ENCODE results near the gene COPRS. TPM values are rescaled to one million over a fixed set of nuclear protein-coding genes. Genes with fewer than 3 reads are reported as not detected.
"Not testable (repeated sequence)": the region's sequence is repeated elsewhere in the genome, so short reads cannot be mapped to it uniquely, and the experiment has no call there.

COPRS gene
- total RNA-seq, 1 donor from 2014 or later = 21.9 TPM

DNA sequence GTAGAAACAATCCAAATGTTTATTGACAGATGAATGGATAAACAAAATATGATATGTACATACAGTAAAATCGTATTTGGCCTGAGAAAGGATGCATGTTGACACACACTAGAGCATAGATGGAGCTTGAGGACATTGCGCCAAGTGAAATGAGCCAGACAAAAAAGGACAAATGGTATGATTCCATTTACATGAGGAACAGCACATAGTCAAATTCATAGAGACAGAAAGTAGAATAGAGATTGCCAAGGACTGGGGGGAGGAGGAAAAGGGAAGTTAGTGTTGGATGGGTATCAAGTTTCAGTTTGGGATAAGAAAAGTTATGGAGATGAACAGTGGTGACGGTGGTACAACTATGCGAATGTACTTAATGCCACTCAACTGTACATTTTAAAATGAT lies 47.9 kb downstream of the COPRS start:
- intact Hi-C loops (cut with micrococcal nuclease) = no loop called here

DNA sequence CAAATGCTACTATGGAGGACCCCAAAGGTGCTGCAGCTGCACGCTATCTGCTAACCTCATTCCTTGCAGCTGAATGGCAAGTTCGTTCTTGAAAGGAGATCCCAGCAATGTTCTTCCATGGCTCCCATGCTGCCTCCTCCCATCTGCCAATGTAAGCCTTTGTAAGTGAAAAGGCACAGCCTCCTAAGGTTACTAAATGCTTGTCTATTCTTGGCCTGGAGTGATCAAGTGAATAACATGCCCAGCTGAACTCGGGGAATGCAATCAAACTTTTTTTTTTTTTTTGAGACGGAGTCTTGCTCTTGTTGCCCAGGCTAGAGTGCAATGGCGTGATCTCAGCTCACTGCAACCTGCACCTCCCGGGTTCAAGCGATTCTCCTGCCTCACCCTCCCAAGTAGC lies 49.2 kb downstream of the COPRS start:
- intact Hi-C loops (cut with micrococcal nuclease) = not testable (repeated sequence)

DNA sequence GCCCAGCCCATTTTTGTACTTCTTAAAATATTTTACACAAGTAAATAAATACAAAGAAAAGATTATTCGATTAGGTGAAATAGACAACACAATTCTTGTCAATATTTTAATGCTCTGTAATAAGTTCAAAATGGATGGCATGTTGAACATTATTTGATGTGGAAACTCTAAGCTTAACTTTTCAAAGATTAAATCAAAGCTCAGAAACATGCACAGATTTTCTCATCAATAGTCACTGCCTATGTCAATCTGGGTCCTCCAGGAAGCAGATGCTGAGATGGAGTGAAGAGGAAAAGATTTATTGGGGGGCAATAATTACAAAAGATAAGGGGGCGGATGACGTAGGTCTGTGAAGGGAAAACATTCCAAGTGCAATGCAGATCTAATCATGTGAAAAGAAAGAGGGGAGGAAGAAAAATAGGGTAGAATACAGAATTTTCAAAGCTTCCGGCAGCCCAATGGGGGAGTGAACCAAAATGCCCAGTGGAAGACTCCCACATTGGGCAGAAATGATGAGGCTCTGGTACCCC lies 50.5 kb downstream of the COPRS start:
- intact Hi-C loops (cut with micrococcal nuclease) = no loop called here

DNA sequence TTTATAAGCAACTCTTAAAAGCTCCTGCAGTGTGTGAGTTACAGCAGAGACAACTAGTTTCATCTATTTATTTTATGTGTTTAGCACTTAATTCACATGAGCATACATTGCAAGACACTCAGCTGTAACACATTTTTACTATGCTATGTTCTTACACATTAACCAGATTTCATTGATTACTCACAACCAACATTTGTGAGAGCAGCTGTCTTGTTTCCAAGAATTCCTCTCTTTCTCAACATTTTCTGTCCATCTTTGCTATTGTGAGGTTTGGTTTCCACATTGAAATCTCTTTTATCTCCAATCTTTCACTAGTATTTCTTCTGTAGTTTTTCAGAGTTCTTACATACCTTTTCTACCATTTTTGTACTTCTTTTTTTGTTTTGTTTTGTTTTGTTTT lies 51.2 kb downstream of the COPRS start:
- intact Hi-C loops (cut with micrococcal nuclease) = no loop called here

DNA sequence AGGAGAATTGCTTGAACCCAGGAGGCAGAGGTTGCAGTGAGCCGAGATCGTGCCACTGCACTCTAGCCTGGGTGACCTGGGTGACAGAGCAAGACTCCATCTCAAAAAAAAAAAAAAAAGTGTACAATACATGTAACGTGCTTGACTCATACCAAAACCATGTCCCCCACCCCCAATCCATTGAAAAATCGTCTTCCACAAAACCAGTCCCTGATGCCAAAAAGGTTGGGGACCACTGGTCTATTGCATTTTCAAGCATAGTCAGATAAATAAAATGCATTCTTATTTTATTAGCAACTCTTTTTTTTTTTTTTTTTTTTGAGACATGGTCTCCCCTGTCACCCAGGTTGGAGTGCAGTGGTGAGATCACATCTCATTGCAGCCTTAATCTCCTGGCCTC lies 52.1 kb downstream of the COPRS start:
- intact Hi-C loops (cut with micrococcal nuclease) = no loop called here

DNA sequence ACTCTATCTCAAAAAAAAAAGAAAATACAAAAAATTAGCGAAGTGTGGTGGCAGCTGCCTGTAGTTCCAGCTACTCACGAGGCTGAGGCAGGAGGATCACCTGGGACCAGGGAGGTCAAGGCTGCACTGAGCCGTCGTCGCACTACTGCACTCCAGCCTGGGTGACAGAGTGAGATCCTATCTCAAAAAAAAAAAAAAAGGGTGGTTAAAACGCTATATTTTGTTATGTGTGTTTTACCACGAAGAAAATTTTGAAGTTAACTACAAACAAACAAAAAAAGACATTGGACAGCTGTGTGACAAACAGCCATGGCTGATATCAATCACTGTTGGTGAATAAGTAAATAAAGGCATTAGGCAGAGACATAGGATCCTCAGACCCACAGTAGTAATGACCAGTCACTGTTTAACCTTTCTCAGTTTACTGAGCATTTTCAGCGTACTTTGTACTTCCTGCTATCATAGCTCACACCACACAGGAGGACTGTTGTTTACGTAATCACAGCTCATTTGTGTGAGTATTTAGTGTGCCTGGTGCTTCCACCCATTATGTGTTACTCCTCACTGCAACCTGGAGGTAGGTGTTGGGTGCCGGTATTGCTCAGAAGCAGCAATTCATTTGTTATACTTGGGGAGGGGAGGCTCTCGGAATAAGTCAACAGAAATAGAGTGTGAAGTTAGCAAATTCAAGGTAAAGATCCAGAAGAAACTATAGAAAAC lies 55.4 kb downstream of the COPRS start:
- intact Hi-C loops (cut with micrococcal nuclease) = no loop called here

DNA sequence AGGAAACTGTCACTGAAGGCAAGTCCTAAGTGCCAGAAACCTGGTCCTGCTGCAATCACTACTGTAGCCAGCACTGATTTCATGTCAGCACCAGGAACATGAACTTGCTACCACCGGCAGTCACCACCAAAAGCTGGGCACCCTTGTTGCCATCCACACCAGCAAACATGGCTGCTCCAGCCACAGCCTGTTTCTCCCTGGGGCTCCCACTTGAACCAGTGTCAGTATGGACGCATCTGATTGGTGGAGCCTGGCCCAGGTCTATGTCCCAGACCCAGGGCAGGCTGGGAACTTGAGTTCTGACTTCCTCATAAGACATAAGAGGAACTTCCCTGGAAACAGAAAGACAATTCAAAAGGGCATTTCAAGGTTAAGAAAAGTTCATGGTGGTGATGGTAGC lies 56.5 kb downstream of the COPRS start:
- intact Hi-C loops (cut with micrococcal nuclease) = no loop called here

Other genes with a start within 250 kb of the COPRS start
- gene UTP6, start 42.5 kb upstream of the COPRS start, total RNA-seq = 83.2 and 85.0 TPM in 2 replicates
- 63.3 and 65.9 TPM in 2 replicates for gene SUZ12, start 77.8 kb upstream of the COPRS start, total RNA-seq
- gene LRRC37B, start 148.1 kb upstream of the COPRS start, total RNA-seq = 30.2 and 31.1 TPM in 2 replicates